Left cardiac atrium (tissue), 4 donors: ENCODE measurements around the gene SRRM3. TPM values are rescaled to one million over a fixed set of nuclear protein-coding genes. Genes with fewer than 3 reads are reported as not detected.
"Not testable (repeated sequence)": the region's sequence is repeated elsewhere in the genome, so short reads cannot be mapped to it uniquely, and the experiment has no call there.

Experiments
- ATAC-seq, 2 donors: fragments of 200-7000 bp; cut with Tn5 transposase; one replicate each; pipeline ENCODE4 v1.9.1; 2020; ENCODE audit warnings: mild to moderate bottlenecking in 2 of 2, moderate library complexity in 2 of 2
- DNase-seq: peaks from one replicate; pipeline ENCODE4 v3.0.0-alpha.2; 2020
- intact Hi-C, 2 donors: fragments of 100-400 bp; cut with DNase I; formaldehyde crosslinking; loops; one replicate each; pipeline versions ENCODE4 v1.14.1 to v1.15.1; 2022 to 2023
- total RNA-seq, 2 donors: library from RNA; stranded (reverse); fragmentation: NEBNext Ultra II Directional; extraction: Animal tissue kit (Norgen Biotek cat#: 25700); gene quantifications; one replicate each; pipeline ENCODE4 v1.2.1, GENCODE V29; 2021
- donor health status: DM: no; HTN: yes; CAD: no.
- donor health status: DM: no; HTN: yes; CAD: no; lungs with severe emphysema.
- donor health status: DM: yes; HTN: yes; CAD: no.
- donor health status: Dilated cardiomyopathy.

The SRRM3 gene
- total RNA-seq, 2 donors from 2014 or later: 19.7 to 27.4 TPM

DNA sequence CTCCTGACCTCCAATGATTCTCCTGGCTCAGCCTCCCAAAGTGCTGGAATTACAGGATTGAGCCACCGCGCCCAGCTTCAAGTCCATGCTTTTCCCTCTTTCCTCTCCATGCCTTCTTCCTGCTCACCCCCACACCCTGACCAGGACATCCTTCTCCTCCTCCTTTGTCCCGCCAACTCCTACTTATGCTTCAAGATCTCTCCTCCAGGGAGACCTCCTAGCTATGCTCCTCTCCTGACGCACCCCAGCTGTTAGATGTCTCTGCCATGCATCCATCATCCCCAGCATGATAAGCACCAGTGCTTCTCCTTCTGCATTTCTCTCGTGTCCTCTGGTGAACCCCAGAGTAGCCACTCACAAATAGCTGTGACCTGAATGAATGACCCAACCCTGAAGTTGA is 21.1 kb downstream of the SRRM3 start:
- no peak for ATAC-seq
- intact Hi-C loops: no loop called here
- no peak for DNase-seq

GRCh38 chr7:76223286-76223972 is 21.7 kb downstream of the SRRM3 start:
- no peak for DNase-seq
- intact Hi-C loops: no loop called here
- no peak for ATAC-seq

DNA sequence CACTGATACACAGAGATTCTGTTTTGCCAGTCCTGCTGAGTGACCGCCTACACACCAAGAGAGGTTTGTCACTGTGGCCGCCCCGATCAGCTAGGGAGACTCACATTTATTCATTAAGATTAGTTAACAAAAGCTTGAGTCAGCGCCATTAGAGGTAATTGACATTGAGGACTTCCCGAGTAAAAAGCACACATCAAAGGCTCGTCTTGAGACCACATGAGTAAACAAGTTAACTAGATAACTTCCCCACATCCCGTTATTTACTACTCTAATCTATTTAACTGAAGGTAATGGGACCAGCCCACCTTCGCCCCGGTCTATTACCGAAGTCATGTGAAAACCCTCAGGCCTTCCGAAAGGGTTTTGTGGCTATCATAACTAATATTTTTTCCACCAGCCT is 23.0 kb downstream of the SRRM3 start:
- intact Hi-C loops: no loop called here
- ATAC-seq (no peak), DNase-seq (no peak)

GRCh38 chr7:76225379-76225778 is 23.7 kb downstream of the SRRM3 start:
- DNase-seq: peak; percentile 41
- intact Hi-C loops: no loop called here
- ATAC-seq: no peak

DNA sequence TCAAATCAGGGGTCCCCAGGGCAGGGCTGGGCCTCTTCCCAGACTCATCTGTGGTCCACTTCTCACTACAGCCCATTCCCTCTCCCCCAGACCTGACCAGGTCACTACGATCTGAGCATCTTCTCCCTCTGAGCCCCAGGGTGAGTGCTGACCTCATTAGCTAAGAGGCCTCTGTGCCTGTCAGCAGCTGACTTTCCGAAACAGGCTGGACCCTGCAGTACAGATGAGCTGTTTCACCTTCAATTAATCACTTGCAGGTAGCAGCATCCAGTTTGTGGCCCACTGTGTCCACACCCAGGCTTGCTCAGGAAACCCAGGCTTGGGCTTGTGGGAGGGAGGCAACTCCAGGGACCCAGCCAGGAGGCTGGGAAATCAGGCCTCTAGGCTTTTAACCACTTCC is 24.3 kb downstream of the SRRM3 start:
- intact Hi-C loops: no loop called here
- ATAC-seq (no peak), DNase-seq (no peak)

- intact Hi-C loops, ATAC-seq, DNase-seq: not testable (repeated sequence)
Observed at GRCh38 chr7:76226878-76227423, 25.3 kb downstream of the SRRM3 start.

- intact Hi-C loops: no loop called here
- DNase-seq (no peak), ATAC-seq (no peak)
Observed at GRCh38 chr7:76230214-76230613, 28.5 kb downstream of the SRRM3 start.

GRCh38 chr7:76231071-76231470 is 29.4 kb downstream of the SRRM3 start:
- no peak for ATAC-seq
- intact Hi-C loops: no loop called here
- DNase-seq: no peak

DNA sequence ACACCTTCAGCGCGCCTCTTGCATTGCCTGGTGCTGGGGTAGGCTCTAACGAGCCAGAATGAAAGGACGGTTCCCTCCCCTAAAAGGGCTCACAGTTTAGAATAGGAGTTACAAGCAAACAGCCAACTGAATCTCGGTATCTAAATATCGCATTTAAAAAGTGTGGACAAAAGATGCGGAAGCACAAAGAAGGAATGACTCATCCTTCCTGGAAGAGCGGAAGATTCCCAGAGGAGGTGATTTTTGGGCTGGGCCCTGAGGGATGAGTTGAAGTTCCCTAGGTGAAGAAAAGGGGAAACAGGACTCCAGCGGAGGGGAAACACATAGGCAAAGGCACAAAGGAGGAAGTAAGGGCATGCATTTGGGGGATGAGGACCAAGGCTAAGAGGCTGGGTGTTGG is 29.9 kb downstream of the SRRM3 start:
- ATAC-seq (no peak), DNase-seq (no peak)
- intact Hi-C loops: no loop called here

DNA sequence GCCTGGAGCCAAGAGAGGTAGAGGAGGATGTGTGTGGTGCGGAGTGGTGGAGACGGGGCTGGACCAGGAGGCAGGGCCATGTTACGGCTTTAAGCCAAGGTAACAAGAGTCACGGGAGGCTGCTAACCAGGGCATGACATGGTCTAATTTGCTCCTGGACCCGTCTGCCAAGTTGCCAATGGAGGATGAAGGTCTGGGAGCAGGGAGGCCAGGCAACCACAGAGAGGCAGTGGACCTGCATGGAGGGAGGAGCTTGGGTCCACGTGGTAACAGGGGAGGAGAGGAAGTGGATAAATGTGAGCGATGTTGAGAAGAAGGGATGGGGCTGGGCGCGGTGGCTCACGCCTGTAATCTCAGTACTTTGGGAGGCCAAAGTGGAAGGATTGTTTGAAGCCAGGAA is 31.0 kb downstream of the SRRM3 start:
- intact Hi-C loops: no loop called here
- DNase-seq: no peak
- ATAC-seq: no peak

- DNase-seq (no peak), ATAC-seq (no peak)
- intact Hi-C loops: no loop called here
Observed at GRCh38 chr7:76233538-76234281, 32.0 kb downstream of the SRRM3 start.

GRCh38 chr7:76234282-76234584 is 32.5 kb downstream of the SRRM3 start:
- no peak for ATAC-seq
- intact Hi-C loops: no loop called here
- no peak for DNase-seq

- DNase-seq: peak; percentile 72
- intact Hi-C loops: no loop called here
- ATAC-seq: peak; percentile 89 to 98
Observed at GRCh38 chr7:76234931-76235441, 33.3 kb downstream of the SRRM3 start.

GRCh38 chr7:76236224-76236623 is 34.5 kb downstream of the SRRM3 start:
- DNase-seq (no peak), ATAC-seq (no peak)
- intact Hi-C loops: no loop called here

DNA sequence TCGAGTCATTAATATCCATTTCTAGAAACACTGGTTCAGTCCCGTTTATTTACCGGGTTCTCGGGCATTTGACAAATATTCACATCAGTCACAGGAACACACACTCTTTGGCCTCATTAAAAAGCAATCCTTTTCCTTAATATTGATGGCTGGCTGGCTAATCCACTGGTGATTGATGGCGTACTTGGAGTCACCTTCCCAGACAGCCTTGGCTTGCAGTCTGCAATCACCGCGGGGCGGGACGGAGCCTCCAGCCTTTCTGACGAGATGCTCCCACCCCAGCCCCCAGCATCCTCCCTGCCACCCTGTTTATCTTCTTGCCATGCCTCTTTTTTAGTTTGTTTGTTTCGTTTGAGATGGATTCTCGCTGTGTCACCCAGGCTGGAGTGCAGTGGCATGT is 36.6 kb downstream of the SRRM3 start:
- ATAC-seq: no peak
- intact Hi-C loops: no loop called here

DNA sequence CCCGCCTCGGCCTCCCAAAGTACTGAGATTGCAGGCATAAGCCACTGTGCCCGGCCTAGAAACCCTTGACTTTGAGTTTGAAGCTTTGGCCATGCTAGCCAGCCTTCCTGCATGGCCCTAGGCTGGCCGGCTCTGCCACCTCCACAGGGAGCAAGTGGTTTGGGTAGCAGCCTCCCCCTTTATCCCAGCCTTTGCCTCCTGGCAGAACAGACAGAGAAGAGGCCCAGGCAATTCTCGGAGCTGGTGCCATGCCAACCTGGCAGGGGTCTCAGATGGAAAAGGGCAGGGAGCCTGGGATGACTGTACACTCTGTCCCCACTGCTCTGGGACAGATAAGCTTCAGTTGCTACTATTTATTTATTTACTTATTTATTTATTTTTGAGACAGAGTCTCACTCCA is 39.4 kb downstream of the SRRM3 start:
- ATAC-seq (no peak), DNase-seq (no peak)
- intact Hi-C loops: no loop called here

More for the DNA sequence above, 36.6 kb downstream of the SRRM3 start:
- DNase-seq: no peak

DNA sequence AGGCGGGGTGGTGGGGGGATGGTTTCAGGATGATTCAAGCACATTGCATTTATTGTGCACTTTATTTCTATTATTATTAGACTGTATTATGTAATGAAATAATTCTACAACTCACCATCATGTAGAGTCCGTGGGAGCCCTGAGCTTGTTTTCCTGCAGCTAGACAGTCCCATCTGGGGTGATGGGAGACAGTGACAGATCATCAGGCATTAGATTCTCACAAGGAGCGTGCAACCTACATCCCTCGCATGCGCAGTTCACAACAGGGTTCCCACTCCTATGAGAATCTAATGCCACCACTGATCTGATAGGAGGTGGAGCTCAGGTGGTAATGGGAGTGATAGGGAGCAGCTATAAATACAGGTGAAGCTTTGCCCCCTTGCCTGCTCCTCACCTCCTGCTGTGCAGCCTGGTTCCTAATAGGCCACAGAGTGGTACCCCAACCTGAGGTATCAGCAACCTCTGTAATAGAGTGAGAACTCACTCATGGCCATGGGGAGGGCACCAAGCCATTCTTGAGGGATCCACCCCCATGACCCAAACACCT is 40.9 kb downstream of the SRRM3 start:
- DNase-seq, intact Hi-C loops: not testable (repeated sequence)

GRCh38 chr7:76244781-76245391 is 43.2 kb downstream of the SRRM3 start:
- ATAC-seq (no peak), DNase-seq (no peak)
- intact Hi-C loops: no loop called here

More for the DNA sequence above, 40.9 kb downstream of the SRRM3 start:
- not testable (repeated sequence) for ATAC-seq

- DNase-seq (no peak), ATAC-seq (no peak)
- intact Hi-C loops: no loop called here
Observed at GRCh38 chr7:76246804-76247389, 45.2 kb downstream of the SRRM3 start.

DNA sequence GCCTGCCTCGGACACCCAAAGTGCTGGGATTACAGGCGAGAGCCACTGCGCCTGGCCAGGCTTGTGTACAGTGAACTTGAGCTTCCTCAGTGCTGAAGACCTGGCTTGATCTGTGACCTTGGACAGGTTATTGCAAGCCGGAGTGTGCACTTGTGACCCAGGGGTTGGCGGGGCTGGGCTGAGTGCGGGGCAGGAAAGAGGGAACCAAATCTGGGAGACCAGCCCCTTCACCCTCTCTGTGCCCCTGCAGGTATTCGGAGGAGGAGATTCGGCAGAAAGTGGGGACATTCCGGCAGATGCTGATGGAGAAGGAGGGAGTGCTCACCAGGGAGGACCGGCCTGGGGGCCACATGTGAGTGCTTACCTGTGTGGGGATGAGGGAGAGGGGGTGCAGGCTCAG is 46.2 kb downstream of the SRRM3 start:
- DNase-seq (no peak), ATAC-seq (no peak)
- intact Hi-C loops: no loop called here
